ENCODE results near the gene SH3BP1.
"Not testable (repeated sequence)": the region's sequence is repeated elsewhere in the genome, so short reads cannot be mapped to it uniquely, and the experiment has no call there.

DNA sequence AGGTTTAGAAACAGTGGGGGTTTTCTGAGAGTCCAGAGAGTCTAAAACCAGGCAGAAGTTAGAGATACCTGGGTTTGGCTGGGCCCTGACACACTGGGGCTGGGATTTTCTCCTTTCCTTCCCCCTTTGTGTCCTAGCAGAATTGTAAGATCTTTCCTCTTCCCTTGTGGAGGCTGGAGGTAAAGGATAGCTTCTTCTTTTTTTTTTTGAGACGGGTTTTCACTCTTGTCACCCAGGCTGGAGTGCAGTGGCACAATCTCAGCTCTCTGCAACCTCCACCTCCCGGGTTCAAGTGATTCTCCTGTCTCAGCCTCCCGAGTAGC is 29.4 kb upstream of the SH3BP1 start:
- TF ChIP-seq ZSCAN29 (IDR thresholded peaks at IDR 0.05); NR2C1 (IDR thresholded peaks at IDR 0.05); NR2C1 (tag; IDR thresholded peaks at IDR 0.05); ZNF707 (CRISPR knock-in tag; conservative IDR thresholded peaks at IDR 0.05); POLR2AphosphoS2 (IDR thresholded peaks at IDR 0.05; ENCODE audit: low read length); CCNT2 (IDR thresholded peaks at IDR 0.05; ENCODE audit: borderline replicate concordance, extremely low read depth, insufficient read length, low read depth, low read length); ZNF431 (CRISPR knock-in tag; IDR thresholded peaks at IDR 0.05): not testable (repeated sequence)
- TF ChIP-seq, protein P1, sequence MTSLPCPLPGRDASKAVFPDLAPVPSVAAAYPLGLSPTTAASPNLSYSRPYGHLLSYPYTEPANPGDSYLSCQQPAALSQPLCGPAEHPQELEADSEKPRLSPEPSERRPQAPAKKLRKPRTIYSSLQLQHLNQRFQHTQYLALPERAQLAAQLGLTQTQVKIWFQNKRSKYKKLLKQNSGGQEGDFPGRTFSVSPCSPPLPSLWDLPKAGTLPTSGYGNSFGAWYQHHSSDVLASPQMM (CRISPR knock-in tag; IDR thresholded peaks at IDR 0.05): not testable (repeated sequence)
- TF ChIP-seq, protein P2, sequence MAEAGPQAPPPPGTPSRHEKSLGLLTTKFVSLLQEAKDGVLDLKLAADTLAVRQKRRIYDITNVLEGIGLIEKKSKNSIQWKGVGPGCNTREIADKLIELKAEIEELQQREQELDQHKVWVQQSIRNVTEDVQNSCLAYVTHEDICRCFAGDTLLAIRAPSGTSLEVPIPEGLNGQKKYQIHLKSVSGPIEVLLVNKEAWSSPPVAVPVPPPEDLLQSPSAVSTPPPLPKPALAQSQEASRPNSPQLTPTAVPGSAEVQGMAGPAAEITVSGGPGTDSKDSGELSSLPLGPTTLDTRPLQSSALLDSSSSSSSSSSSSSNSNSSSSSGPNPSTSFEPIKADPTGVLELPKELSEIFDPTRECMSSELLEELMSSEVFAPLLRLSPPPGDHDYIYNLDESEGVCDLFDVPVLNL (CRISPR knock-in tag; IDR thresholded peaks at IDR 0.05; ENCODE audit: low read depth): not testable (repeated sequence)
- TF ChIP-seq, protein P3, sequence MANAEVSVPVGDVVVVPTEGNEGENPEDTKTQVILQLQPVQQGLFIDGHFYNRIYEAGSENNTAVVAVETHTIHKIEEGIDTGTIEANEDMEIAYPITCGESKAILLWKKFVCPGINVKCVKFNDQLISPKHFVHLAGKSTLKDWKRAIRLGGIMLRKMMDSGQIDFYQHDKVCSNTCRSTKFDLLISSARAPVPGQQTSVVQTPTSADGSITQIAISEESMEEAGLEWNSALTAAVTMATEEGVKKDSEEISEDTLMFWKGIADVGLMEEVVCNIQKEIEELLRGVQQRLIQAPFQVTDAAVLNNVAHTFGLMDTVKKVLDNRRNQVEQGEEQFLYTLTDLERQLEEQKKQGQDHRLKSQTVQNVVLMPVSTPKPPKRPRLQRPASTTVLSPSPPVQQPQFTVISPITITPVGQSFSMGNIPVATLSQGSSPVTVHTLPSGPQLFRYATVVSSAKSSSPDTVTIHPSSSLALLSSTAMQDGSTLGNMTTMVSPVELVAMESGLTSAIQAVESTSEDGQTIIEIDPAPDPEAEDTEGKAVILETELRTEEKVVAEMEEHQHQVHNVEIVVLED (CRISPR knock-in tag; IDR thresholded peaks at IDR 0.05): not testable (repeated sequence)
- TF ChIP-seq, protein P4, sequence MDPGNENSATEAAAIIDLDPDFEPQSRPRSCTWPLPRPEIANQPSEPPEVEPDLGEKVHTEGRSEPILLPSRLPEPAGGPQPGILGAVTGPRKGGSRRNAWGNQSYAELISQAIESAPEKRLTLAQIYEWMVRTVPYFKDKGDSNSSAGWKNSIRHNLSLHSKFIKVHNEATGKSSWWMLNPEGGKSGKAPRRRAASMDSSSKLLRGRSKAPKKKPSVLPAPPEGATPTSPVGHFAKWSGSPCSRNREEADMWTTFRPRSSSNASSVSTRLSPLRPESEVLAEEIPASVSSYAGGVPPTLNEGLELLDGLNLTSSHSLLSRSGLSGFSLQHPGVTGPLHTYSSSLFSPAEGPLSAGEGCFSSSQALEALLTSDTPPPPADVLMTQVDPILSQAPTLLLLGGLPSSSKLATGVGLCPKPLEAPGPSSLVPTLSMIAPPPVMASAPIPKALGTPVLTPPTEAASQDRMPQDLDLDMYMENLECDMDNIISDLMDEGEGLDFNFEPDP (CRISPR knock-in tag; IDR thresholded peaks at IDR 0.05): not testable (repeated sequence)
